Cardiac septum (tissue), 1 donor: ENCODE data around the gene POM121C. TPM values are rescaled to one million over a fixed set of nuclear protein-coding genes. Genes with fewer than 3 reads are reported as not detected.
"Not testable (repeated sequence)": the region's sequence is repeated elsewhere in the genome, so short reads cannot be mapped to it uniquely, and the experiment has no call there.

Source experiments
- DNase-seq: peaks from one replicate; pipeline ENCODE4 v3.0.0-alpha.2; 2020; ENCODE audit warnings: low spot score
- intact Hi-C: fragments of 100-400 bp; cut with DNase I; formaldehyde crosslinking; loops from one replicate; pipeline ENCODE4 v1.14.0; 2022
- total RNA-seq: library from RNA; stranded (reverse); fragmentation: NEBNext Ultra II Directional; extraction: Animal tissue kit (Norgen Biotek cat#: 25700); gene quantifications from one replicate; pipeline ENCODE4 v1.2.1, GENCODE V29; 2021
- donor health status: DM: no; HTN: no; CAD: no.

The POM121C gene
- total RNA-seq, 1 donor from 2014 or later, result 21.8 TPM

DNA sequence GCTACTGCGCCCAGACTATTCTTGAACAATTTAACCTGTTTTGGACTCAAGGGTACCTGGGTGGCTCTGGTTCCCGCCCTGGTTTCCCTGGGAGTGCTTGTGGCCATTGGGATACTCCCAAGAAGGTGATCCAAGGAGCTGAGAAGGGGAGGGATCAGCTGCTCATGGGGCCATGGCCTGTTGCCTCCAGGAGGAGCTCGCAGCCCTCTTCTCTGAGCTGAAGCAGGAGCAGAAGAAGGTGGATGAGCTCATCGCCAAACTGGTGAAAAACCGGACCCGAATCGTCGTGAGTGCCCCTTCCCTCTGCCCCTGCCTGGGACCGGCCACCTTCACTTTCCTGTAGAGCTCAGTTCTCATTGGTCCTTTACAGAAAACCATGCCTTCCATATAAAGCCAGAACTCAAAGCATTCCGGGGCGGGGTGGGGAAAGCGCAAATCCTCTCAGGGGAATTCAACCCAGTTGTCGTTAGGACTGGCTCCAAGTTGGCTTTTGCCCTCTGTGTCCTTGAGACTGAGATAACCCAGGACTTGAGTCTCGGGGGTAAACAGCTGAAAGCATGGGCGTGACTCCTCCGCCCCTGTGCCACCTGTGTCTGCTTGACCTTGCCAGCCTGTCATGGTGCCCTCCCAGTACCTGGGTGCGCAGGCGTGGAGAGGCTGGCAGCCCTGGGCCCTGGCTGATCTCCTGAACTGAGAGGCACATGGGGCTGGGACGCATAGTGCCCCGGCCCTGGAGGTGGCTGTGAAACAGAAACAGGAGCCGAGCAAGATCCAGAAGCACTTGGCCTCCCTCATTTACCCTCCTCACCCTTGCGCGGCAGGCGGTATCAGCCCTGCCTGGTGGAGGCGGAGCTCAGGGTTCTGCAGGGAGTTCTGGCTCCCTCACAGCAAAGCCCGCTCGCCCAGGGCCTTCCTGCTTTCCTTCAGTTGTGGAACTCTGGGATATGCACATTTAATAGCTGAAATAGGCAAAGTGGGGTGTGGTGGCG is 82.3 kb downstream of the POM121C start:
- intact Hi-C loops, DNase-seq: not testable (repeated sequence)

DNA sequence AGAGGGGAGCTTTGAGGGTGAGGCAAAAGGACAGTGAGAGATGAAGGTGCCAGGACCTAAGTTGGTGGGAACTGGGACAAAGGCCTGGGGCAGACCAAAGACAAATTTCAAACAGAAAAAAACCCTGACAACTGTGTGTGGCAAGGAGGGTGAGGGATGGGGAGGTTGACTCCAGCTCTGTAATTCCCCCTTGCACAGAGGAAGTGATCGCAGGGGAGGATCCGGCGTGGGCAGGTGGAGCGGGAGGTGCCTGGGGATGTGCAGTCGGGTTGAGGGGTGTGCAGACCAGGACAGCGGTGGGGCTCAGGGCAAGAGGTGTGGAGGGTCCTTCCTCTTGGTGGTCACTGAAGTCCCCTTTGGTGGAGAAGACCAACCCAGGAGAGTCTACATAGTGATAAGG is 85.5 kb downstream of the POM121C start:
- intact Hi-C loops, DNase-seq: not testable (repeated sequence)

DNA sequence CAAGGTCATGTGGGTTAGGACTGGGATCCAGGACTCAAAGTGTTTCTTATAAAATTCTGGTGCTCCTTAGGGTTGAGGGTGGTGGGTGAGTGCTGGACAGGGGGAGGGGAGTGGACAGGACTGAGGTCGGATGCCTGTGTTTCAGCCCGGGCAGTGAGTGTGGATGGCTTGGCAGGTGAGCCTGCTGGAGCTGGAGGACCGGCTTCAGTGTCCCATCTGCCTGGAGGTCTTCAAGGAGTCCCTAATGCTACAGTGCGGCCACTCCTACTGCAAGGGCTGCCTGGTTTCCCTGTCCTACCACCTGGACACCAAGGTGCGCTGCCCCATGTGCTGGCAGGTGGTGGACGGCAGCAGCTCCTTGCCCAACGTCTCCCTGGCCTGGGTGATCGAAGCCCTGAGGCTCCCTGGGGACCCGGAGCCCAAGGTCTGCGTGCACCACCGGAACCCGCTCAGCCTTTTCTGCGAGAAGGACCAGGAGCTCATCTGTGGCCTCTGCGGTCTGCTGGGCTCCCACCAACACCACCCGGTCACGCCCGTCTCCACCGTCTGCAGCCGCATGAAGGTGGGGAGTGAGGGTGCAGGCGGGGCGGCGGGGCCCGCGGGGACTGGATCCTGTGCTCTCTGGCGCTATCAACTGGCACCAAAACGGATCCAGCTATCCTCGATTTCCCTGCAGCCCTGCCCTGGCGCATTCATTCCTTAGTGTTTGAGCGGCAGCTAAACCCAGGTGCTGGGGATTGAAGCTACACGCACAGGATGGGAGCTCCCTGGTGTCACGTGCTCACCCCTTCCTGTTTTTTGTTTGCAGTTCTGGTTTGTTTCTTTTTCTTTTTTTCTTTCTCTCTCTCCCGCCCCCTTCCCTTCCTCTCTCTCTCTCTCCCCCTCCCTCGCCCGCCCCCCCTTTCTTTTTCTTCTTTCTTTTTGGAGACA is 87.1 kb downstream of the POM121C start:
- intact Hi-C loops, DNase-seq: not testable (repeated sequence)

DNA sequence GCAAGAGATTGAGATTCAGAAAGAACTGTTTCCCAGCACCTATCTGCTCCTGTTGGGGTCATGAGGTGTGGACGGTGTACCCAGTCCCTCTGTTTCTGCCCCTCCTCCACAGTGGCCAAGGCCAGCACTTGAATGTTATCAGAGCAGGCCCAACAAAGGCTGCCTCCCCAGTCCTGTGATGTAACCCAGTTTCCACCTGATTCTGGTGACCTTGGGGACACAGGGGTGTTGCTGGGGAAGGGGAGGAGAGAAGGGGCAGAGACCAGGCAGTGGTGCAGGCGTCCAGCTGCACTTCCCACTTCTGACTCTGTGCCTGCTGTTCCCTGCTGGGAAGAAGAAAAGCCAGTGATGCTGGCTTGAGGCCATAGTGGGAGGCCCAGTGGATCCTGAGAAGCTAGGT is 88.2 kb downstream of the POM121C start:
- intact Hi-C loops, DNase-seq: not testable (repeated sequence)

DNA sequence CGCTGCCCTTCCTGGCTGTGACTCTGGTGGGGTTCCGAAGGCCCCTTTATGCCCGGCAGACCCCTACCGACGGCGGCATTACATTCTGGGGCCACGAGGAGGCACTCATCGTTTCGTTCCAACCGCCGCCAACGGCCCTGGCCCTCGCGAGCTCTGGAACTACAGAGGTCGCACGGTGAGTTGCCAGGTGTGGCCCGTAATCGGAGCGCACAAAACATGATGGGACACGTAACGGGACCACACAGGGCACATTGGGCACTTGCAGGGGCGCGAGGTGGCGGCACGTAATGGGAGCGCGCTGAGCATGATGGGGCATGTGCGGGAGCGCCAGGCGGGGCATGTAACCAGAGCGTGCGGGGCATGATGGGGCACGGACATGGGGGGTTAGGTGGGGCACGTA is 90.8 kb downstream of the POM121C start, which contains the start of gene TRIM73:
TSS of gene TRIM73 (plus strand) at position 301 of the 400 bp plus-strand sequence. CDS start 3,305 bp downstream, outside the sequence.
- DNase-seq, intact Hi-C loops: not testable (repeated sequence)

DNA sequence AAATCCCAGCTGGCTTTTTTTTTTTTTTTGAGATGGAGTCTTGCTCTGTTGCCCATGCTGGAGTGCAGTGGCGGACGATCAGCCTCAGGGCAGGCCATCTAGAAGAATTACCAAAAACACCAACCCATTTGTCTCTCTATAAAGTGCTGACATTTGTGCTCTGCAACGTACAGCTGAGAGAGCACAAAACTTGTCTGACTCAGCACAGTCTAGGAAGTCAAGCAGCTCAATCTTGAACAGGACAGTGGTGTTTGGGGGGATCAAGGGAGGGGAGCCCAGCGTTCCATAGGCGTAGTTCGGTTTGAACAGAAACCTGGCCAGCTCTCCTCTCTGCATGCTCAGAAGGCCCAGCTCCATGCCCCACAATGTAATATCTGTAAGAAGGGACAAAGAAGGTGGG is 92.9 kb downstream of the POM121C start:
- not testable (repeated sequence) for DNase-seq

DNA sequence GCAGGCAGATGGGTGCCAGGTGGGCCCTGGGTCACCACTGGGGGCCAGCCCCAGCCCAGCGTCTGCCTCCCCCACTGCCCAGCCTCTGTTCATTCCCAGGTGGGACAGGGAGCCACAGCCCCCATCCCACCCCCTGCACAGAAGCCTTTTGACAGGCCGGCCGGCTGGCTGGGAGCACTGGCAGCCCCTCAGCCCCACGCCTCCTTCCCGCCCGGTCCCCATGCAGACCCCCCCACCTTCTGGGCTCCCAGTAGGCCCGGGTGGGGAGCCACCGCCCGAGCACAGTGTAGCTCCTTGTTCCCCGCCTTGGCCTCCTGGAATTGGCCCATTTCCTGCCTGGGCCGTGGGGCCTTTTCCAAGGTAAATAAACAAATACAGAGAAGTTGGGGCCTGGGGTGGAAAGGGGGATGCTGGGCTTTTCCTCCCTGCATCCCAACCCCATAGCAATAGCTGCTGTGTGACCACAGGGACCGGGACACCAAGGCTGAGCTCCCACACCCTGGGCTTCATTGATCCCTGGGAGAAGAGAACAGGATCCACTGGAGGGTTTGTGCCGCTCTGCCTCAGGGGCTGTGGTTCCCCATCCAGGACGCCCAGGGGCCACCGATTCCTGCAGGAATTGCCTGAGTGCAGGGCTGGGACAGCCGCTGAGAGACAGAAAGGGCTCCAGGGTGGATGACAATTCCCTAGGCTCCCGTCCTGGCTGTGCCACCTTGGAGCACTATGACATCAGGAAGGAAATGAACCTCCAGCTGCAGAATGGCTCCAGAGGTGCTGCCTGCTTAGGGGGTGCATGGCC is 111.4 kb downstream of the POM121C start:
- DNase-seq, intact Hi-C loops: not testable (repeated sequence)

More for the DNA sequence above, 92.9 kb downstream of the POM121C start:
- intact Hi-C loops, result not testable (repeated sequence)

DNA sequence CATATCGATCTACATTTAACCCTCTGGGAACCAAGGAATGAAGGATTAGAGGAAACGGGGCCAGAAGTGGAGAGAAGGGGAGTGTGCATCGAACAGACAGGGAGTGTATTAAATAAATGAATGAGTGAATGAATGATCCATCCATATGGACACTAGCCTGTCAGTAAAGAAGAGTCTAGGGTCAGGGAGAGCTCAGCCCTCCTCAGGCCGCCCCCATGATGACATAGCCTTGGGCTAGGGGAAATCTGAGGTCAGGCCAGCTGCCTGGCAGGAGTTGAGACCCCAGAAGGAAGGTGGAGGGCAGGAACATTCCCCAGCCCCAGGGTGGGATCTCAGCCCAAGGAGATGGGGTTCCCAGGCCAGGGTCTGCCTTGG is 112.0 kb downstream of the POM121C start:
- DNase-seq, intact Hi-C loops: not testable (repeated sequence)

DNA sequence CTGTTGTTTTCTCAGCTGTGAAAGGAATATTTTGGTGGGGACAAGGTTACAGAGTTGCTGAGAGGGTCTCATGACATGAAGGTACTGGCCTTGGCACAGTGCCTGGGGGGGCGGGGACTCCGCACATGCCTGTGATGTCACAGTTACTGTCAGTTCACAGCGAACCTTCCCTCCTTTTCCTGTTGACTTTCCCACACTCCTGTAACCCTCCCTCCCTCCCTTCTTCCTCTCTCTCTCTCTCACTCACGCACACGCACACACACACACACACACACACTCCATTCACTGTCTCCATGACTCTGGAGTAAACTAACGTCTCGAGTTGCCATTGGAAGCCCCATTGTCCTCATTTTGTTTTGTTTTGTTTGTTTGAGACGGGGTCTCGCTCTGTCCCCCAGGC is 118.8 kb downstream of the POM121C start:
- DNase-seq, result not testable (repeated sequence)

More for the DNA sequence above, 118.8 kb downstream of the POM121C start:
- intact Hi-C loops, result not testable (repeated sequence)

Other genes starting within 250 kb of the POM121C start
- gene TRIM73, start 90.7 kb downstream of the POM121C start, total RNA-seq, result 1.4 TPM
- not detected for gene SPDYE5, start 6.0 kb upstream of the POM121C start, total RNA-seq